Rectal smooth muscle tissue (tissue), 1 donor: ENCODE measurements around the gene B3GALT6.

Experiments used
- H3K27ac ChIP-seq: one replicate; pipeline ENCODE4 v1.7.0; 2013; ENCODE audit warnings: low read depth, low read length, inconsistent platforms
- H3K27me3 ChIP-seq: one replicate; pipeline ENCODE4 v1.7.0; 2013; ENCODE audit warnings: low read length; ENCODE audit not compliant: control insufficient read depth, insufficient read depth
- H3K36me3 ChIP-seq: one replicate; pipeline ENCODE4 v1.7.0; 2013; ENCODE audit warnings: low read length; ENCODE audit not compliant: control insufficient read depth, insufficient read depth
- H3K4me1 ChIP-seq: one replicate; pipeline ENCODE4 v1.7.0; 2013; ENCODE audit warnings: low read length; ENCODE audit not compliant: control insufficient read depth, insufficient read depth
- H3K4me3 ChIP-seq: one replicate; pipeline ENCODE4 v1.7.0; 2013; ENCODE audit warnings: low read length
- H3K9ac ChIP-seq: one replicate; pipeline ENCODE4 v1.7.0; 2013; ENCODE audit warnings: low read length

B3GALT6 gene

GRCh38 chr1:1250786-1251284 lies 18.8 kb downstream of the B3GALT6 start:
- no peak overlapping the region for H3K27ac ChIP-seq
- no peaks in the 10 kb centered on the region for H3K4me1 ChIP-seq
- H3K27me3 ChIP-seq, result peaks cover 10% of the 10 kb centered on the region
- H3K4me3 ChIP-seq, result no peak overlapping the region
- H3K9ac ChIP-seq, result no peak overlapping the region
- H3K36me3 ChIP-seq, result peaks cover 15% of the 10 kb centered on the region

GRCh38 chr1:1253314-1253713 lies 21.3 kb downstream of the B3GALT6 start:
- no peak overlapping the region for H3K4me3 ChIP-seq
- H3K27me3 ChIP-seq, result no peaks in the 10 kb centered on the region
- H3K27ac ChIP-seq, result no peak overlapping the region
- no peaks in the 10 kb centered on the region for H3K4me1 ChIP-seq
- H3K9ac ChIP-seq, result no peak overlapping the region
- H3K36me3 ChIP-seq, result peaks cover 19% of the 10 kb centered on the region

GRCh38 chr1:1253972-1254666 lies 22.1 kb downstream of the B3GALT6 start:
- Histone ChIP-seq H3K27ac (no peak overlapping the region), H3K27me3 (no peaks in the 10 kb centered on the region), H3K4me3 (no peak overlapping the region), H3K36me3 (peaks cover 22% of the 10 kb centered on the region), H3K4me1 (no peaks in the 10 kb centered on the region), H3K9ac (no peak overlapping the region)

- H3K4me1 ChIP-seq, result no peaks in the 10 kb centered on the region
These were observed 22.6 kb downstream of the B3GALT6 start for GRCh38 chr1:1254667-1254998.

DNA sequence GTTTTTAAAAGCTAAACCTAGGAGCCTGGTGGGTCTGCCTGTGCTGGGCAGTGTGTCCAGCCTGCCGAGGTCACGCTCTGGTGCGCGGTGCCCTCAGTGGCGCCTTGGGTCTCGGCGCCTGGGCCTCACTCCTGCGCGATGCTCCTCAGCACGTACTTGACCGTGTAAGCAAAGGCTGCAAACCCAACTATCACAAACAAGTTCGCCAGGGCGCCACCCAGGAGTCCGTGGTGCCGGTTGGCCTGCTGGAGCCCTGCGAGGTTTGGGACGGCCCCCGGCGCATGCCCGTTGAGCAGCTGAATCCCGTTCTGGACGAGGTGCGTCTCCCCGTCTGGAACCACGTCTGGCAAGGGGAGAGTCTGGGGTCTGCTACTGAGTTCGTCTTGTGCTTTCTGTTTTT lies 23.0 kb downstream of the B3GALT6 start:
- Histone ChIP-seq H3K9ac (no peak overlapping the region), H3K36me3 (peaks cover 29% of the 10 kb centered on the region), H3K27ac (no peak overlapping the region), H3K4me3 (no peak overlapping the region), H3K4me1 (no peaks in the 10 kb centered on the region), H3K27me3 (no peaks in the 10 kb centered on the region)

More at GRCh38 chr1:1254667-1254998, 22.6 kb downstream of the B3GALT6 start:
- no peak overlapping the region for H3K27ac ChIP-seq
- H3K9ac ChIP-seq, result no peak overlapping the region
- no peak overlapping the region for H3K4me3 ChIP-seq
- H3K36me3 ChIP-seq, result peaks cover 25% of the 10 kb centered on the region
- H3K27me3 ChIP-seq, result no peaks in the 10 kb centered on the region

DNA sequence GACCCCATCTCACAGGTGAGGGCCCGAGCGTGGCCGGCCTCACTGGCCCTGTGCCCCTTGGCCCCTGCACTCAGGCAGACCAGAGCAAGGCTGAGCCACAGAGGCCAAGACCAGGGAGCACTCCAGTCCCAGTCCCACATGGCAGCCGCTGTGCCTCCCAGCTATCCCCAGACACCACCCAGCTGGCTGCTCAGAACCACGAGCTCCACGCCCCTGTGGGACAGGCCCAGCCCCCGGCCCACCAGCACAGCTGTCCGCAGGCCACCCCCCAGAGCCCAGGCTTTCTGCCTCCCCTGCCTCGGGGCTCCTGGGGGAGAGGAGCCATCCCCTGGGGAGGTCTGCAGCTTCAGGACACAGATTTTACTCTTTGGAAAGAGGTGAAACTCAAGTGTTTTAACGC lies 23.6 kb downstream of the B3GALT6 start:
- H3K27ac ChIP-seq, result no peak overlapping the region
- H3K4me3 ChIP-seq, result no peak overlapping the region
- peaks cover 32% of the 10 kb centered on the region for H3K36me3 ChIP-seq
- no peaks in the 10 kb centered on the region for H3K4me1 ChIP-seq
- H3K27me3 ChIP-seq, result no peaks in the 10 kb centered on the region
- H3K9ac ChIP-seq, result no peak overlapping the region

DNA sequence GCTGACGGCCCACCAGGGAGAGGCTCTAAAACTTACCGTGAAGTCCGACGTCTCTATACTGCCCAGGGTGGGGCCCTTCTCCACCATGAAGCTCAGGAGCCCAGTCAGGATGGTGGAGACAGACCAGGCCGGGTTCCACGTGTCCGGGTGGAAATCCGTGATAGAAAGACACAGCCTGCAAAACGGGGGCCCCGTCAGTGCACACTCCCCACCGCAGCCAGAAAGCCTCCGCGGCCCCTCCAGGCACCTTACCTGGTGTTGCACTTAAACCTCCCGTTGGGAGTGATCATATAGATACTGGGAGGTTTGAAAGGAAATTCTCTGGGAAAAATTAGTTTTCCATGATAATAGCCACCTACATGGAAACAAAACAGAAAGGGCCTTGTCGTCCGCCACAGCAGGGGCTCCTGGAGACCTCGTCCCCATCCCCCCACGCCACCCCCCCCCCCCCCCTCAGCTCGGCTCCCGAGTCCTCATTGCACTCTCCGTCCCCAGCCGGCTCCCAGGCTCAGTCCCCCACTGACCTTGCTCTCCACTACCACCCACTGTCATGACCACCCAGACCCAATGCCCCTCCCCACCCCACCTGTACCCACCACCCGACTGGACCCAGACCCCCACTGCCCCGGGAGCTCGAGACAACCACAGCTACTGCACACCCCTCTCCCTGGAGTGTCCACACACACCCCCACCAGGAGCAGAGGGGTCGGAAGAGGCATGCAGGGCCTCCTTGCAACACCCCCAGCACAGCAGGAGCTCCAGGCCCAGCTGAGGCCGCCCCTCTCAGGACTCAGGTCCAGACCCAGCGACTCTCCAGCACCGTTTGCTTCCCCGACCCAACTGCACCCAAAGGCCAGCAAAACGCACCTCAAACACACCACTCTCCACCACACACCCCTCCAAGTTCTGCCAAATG lies 25.2 kb downstream of the B3GALT6 start:
- H3K27me3 ChIP-seq, result no peaks in the 10 kb centered on the region
- H3K9ac ChIP-seq, result no peak overlapping the region
- H3K4me3 ChIP-seq, result no peak overlapping the region
- no peak overlapping the region for H3K27ac ChIP-seq
- peaks cover 41% of the 10 kb centered on the region for H3K36me3 ChIP-seq
- H3K4me1 ChIP-seq, result no peaks in the 10 kb centered on the region

GRCh38 chr1:1259119-1259488 lies 27.1 kb downstream of the B3GALT6 start:
- Histone ChIP-seq H3K9ac (no peak overlapping the region), H3K27me3 (no peaks in the 10 kb centered on the region), H3K4me3 (no peak overlapping the region), H3K4me1 (no peaks in the 10 kb centered on the region), H3K27ac (no peak overlapping the region), H3K36me3 (peaks cover 44% of the 10 kb centered on the region)

DNA sequence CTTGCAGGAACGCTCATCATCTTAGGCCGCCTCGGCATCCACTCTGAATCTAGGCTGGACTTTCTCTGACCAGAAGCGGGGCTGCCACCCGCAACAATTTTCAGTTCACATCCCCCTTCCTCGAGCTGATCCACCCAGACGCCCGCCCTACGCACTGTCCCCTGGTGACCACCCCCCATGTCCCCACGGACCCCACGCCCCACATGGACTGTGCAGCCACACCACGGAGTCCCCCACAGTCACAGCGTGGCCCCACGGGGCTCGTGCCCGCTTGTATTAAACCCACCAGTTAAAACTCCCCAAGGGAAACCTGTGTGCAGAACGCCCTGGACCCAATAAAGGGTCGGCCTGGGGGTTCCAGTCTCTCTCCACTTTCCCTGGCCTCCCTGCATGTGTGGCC lies 27.5 kb downstream of the B3GALT6 start:
- H3K4me3 ChIP-seq, result no peak overlapping the region
- H3K27me3 ChIP-seq, result no peaks in the 10 kb centered on the region
- no peak overlapping the region for H3K27ac ChIP-seq
- no peak overlapping the region for H3K9ac ChIP-seq
- no peaks in the 10 kb centered on the region for H3K4me1 ChIP-seq
- H3K36me3 ChIP-seq, result peaks cover 46% of the 10 kb centered on the region

DNA sequence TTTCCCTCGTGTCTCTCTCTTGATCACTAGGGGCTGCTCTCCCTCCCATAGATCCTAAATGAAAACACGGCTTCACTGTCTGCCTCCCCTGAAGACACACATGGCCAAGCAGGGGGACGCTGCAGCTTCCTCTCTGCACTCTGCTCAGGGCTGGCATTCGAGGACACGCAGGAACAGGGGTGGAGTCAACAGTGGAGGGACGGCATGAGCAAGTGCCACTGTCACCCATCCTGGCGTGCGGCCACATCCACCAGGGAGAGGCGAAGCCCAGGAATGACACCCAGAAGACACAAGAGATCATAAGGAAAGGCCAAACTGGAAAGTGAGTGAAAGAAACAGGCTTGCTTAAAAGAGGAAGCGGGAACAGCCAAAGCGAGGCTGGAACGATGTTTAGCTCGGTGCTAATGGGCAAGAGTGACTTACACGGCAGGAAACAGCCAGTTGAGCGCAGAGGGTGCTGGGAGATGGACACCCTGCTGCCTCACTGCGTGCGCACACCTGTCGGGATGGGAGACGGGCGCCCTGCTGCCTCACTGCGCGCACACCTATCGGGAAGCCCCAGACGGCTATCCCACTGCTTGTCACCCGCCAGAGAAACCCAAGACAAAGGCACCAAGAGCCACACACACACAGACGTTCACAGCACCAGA lies 28.0 kb downstream of the B3GALT6 start:
- Histone ChIP-seq H3K36me3 (peaks cover 41% of the 10 kb centered on the region), H3K27ac (no peak overlapping the region), H3K9ac (no peak overlapping the region), H3K4me1 (no peaks in the 10 kb centered on the region), H3K4me3 (no peak overlapping the region), H3K27me3 (no peaks in the 10 kb centered on the region)

GRCh38 chr1:1260843-1261560 lies 29.0 kb downstream of the B3GALT6 start:
- H3K4me1 ChIP-seq, result no peaks in the 10 kb centered on the region
- no peak overlapping the region for H3K9ac ChIP-seq
- no peak overlapping the region for H3K4me3 ChIP-seq
- H3K27ac ChIP-seq, result no peak overlapping the region
- no peaks in the 10 kb centered on the region for H3K27me3 ChIP-seq
- H3K36me3 ChIP-seq, result peaks cover 36% of the 10 kb centered on the region

DNA sequence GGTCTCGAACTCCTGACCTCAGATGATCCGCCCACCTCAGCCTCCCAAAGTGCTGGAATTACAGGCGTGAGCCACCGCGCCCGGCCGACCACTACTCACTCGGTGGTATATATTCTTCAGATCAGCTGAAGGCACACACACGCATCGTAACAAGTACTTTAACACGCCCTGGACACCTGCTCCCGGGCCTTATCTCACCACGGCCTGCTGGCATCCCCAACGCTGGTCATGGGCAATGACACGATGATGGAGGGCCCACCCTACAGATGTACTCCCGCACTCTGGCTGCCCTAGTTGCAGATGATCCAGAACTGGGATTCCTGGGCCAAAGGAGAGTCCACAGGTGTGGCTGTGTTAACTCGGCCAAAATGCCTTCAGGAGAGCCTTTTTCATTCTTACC lies 30.0 kb downstream of the B3GALT6 start:
- Histone ChIP-seq H3K4me3 (no peak overlapping the region), H3K27me3 (no peaks in the 10 kb centered on the region), H3K27ac (no peak overlapping the region), H3K36me3 (peaks cover 32% of the 10 kb centered on the region), H3K9ac (no peak overlapping the region), H3K4me1 (no peaks in the 10 kb centered on the region)
